ENCODE results near the gene LY6G5B.

- no peak for TF ChIP-seq CTCF (IDR thresholded peaks at IDR 0.05)
- no peak for TF ChIP-seq POLR2A (IDR thresholded peaks at IDR 0.05)
Measured at GRCh38 chr6:31676904-31677303, 7.1 kb downstream of the LY6G5B start.

All from suprapubic skin (tissue), 3 donors.